GM12892 (cell line): ENCODE measurements around the gene NMNAT1.

Experiments
- POLR2A ChIP-seq: IDR thresholded peaks from 2 replicates; pipeline ENCODE4 v1.6.1; 2011; ENCODE audit warnings: low read depth, low read length, control low read depth
- POLR2AphosphoS5 ChIP-seq: IDR thresholded peaks from 2 replicates; pipeline ENCODE4 v1.6.1; 2011; ENCODE audit warnings: low read depth, low read length, control low read depth
- TAF1 ChIP-seq: IDR thresholded peaks from 2 replicates; pipeline ENCODE4 v1.6.1; 2011; ENCODE audit warnings: low read depth, mild to moderate bottlenecking, control low read depth, low read length, borderline replicate concordance

DNA sequence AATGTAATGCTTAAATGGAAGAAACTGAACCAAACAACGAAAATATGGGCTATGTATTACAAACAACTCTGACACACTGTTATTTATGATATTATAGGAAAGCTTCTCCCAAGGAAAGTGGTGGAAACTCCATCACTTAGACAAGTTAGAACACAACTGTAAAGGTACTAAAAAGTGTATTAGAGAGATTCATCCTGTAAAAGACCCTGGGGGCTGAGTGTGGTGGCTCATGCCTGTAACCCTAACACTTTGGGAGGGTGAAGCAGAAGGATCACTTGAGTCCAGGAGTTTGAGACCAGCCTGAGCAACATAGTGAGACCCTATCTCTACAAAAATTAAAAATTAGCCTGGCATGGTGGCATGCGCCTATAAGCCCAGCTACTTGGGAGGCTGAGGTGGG is 82.1 kb downstream of the NMNAT1 start:
- no peak for TF ChIP-seq POLR2A
- no peak for TF ChIP-seq POLR2AphosphoS5
- no peak for TF ChIP-seq TAF1
